NOMO-1 treated with DMSO at 0.1 percent for 48 hours (cell line): ENCODE results near the gene HOXB7.

Experiments
- DNase-seq: peaks from one replicate; lab custom pipeline; 2025; ENCODE audit not compliant: unreplicated experiment; lab: John Stamatoyannopoulos, UW

Gene HOXB7

DNA sequence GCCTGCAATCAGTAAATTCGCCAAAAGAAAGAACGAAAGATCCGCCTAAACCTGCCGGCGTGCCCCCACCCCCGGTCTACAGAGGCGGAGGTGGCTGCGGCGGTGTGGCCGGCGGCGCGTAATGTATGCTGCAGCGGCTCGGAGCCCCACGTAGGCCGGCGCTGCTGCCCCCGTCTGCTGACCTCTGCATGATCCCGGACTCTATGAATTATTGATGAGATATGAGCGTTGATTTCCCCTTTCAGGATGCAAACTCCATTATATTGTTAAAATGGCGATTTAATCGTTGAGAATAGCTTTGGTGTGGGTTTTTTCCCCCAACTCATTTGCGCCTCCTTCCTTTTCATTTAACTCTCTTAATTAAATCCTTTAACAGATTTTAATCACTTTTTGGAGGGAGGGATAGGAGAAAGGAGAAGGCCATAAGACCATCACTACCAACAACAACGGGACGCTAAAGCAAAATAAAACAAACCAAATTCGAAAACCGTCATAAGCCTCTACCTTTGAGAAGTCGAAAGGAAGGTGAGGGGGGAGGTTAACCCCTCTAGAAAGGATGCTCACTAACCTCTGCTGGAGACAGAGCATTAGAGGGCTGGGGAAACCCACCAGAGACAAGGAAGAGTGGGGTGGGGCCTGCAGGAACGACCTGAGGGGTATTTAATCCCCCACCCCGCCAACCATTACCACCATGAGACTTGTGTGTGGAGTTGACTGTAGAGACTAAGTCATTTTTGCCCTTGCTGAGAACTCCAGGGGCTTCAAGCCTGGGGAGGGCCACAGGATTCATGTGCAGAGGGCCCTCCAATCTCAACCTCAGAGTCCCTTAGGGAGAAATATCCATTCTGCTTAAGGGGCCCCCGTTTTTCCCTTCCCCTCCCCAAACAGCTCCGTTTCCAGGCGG, 24.2 kb downstream of the HOXB7 start:
- DNase-seq = no peak

GRCh38 chr17:48584223-48584741, 26.5 kb downstream of the HOXB7 start:
- no peak for DNase-seq

DNA sequence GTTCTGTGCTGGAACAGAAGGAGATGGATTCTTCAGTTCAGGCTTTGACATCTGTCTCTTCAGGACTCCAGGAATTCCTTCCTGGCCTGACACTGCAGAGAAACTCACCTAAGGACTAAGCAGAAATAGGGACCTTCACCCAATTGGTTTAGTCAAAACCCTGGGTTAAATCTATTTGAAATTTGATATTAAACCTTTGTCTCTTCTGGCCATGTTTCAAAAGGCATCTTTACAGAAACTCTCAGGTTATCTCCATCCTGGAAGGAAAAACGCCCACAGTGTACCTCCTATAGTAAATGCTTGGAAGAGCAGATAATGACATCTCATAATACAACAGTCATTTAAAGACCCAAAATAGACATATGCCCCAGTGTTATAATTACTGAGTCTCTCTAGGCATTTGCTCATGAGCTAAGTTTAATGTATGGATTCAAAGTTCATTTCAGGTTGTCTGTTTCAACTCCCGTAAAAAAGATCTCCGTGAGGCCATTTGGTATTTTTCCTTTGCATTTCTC, 27.1 kb downstream of the HOXB7 start:
- no peak for DNase-seq

- DNase-seq = no peak
Observed at GRCh38 chr17:48582750-48583069, 28.1 kb downstream of the HOXB7 start.

- DNase-seq = no peak
Observed at GRCh38 chr17:48579760-48580554, 30.9 kb downstream of the HOXB7 start.

- DNase-seq = no peak
Observed at GRCh38 chr17:48579471-48579759, 31.4 kb downstream of the HOXB7 start.

GRCh38 chr17:48578616-48579470, 32.0 kb downstream of the HOXB7 start:
- DNase-seq = no peak

- peak; percentile 39 for DNase-seq
Observed at GRCh38 chr17:48577946-48578615, 32.7 kb downstream of the HOXB7 start, which contains the start of gene HOXB4. HOXB4 (minus strand) TSS chr17:48578350; CDS start chr17:48578319, 31 bp downstream.

- no peak for DNase-seq
Observed at GRCh38 chr17:48577330-48577945, 33.4 kb downstream of the HOXB7 start.

DNA sequence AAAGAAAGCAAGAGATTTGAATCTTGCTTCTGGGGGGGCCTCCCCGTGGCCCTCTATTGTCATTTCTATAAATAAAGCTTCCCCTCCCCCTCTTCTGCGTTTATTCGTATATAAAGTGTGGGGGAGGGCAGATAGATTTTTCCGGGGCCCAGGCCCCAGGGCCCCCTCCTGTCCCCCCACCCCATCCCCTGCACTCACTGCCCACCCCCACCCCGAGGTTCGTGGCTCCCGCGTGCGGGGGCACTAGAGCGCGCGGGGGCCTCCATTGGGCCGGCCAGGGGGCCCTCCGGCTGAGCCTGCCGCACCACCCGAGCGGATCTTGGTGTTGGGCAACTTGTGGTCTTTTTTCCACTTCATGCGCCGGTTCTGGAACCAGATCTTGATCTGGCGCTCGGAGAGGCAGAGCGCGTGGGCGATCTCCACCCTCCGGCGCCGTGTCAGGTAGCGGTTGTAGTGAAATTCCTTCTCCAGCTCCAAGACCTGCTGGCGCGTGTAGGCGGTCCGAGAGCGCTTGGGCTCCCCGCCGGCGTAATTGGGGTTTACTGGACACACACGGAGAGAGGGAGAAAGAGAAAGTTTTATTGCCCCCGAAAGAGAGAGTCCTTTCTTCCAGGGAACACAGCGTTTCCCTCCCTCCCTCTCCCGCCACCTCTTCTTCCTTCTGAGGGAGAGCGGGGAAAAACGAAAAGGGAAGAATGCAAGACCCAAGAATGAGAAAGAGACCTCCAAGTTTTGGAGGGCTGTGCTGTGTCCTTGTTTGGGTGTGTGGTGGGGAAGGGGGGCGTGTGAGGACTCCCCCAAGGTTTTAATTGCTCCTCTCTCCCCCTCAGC, 34.1 kb downstream of the HOXB7 start:
- DNase-seq = no peak

- no peak for DNase-seq
Observed at GRCh38 chr17:48575673-48576478, 34.9 kb downstream of the HOXB7 start.

DNA sequence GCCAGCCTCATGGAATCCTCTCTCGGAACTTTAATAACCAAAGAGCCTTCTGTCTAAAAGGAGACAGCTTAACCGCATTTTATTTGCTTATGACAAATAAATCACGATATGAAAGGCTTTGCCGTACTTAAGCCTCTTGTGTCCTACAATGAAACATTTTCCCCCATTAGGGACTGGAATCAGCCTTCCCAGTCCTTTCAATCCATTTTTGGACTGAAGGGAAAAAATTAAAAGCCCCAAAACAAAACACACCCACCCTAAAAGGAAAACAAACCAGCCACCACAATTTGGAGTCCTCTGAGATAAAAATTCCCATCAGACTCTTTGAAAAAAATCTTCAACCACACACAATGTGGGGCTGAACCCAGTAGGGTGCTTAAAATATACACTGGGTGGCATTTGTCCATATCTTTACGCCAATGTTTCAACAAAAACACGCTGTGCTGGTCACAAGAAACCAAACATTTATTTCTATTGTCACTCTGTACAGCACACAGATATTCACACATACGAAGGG, 35.7 kb downstream of the HOXB7 start:
- DNase-seq = no peak

- DNase-seq = no peak
Observed at GRCh38 chr17:48574505-48575065, 36.2 kb downstream of the HOXB7 start.

DNA sequence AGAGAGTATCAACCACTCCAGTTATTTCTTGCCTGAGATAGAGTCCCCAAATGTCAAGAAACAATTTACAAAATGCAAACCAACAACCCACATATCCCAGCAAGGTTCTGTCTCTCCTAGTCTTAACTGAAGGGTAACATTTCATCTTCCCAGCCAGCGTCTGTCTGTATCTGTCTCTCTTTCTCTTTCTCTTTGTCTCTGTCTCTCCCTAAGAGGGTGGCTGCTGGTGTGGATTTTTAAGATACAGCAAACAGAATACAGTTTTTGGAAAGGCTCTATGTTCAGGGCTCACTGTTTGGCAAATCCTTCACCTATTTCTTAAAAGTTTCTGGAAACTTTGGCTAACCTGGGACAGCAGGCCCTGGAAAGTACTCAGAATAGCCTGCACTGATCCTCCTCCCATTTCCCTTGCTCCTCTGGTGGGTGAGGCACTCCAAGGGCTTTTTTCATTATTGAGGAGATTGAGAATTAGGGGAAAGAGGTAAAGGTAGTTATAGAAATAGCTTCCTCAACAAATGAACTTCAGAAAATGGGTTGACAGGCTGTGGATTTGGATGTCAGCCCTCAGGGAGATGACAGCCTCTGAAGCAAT, 38.9 kb downstream of the HOXB7 start:
- DNase-seq = no peak

DNA sequence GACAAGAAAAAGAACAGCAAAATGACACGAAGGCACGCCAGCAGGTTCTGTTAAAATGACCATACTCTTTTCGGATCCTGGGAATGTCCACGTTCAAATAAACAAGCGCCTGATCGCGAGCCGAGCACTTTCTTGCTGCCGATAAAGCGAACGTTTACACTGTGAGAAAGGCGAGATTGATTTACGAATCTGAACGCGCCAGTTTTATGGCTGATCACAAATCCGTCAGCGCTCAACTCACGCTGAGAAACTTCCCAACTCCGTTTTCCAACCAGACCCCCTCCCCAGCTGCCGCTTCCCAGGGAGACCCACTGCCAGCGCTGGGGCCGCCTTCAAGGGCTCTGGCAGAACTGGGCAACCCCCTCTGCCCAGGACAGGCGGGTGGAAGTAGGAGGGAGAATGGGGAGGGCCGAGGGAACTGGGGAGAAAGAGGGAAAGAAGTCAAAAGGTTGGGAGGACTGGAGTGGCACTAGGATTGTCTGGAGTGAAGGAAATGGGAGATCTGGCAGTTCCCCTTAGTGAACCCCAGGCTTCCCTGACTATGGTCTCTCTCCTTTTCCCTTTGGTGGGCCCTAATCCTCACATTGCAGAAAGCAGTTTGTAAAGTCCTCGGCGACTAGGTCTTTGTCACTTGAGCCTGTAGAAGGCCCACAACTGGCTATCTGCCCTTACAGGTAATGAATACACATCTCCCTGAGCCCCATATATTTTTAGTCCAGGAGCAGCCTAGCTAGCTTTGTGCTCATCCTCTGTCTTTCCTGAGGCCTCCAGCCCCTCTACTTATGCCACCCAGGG, 39.6 kb downstream of the HOXB7 start:
- DNase-seq = no peak

DNA sequence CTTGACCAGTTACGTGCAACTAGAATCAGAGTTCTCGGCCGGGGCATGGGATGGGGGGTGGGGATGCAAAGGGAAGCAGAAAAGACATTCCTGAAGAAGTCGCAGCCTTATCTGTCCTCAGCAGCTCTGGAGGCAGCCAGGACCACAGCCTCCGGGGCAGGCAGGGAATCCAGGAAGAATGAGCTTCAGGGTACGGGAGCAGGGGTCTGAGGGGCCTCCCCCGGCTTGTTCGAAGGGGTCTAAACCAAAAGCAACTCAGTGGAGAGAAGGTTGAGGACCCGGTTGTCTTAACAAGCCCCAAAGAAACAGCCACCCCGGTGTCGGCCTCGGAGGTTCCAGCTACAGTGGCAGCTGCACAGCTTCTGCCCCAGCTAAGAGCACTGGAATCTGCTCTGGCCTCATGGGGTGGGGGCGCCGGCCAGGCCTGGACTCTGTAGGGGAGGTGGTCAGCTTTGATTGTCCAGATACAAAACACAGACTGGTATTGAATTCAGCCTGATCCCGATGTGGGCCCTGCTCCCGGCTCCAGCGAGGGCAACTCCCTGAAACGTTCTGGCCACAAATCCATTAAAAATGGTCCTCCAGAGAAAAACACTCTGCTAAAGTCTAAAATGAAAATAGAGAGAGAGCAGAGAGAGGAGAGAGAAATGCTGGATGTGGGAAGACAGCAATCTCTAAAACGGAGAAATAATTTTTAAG, 40.3 kb downstream of the HOXB7 start:
- no peak for DNase-seq
